K562 (cell line): Measurements from ENCODE around the gene NRXN2. TPM values are rescaled to one million over a fixed set of nuclear protein-coding genes. Genes with fewer than 3 reads are reported as not detected.

ENCODE experiments used
- CC2D1A ChIP-seq: fragments of 450-650 bp; IDR thresholded peaks from 2 replicates; pipeline ENCODE4 v1.6.1; 2017; ENCODE audit warnings: mild to moderate bottlenecking
- CHAMP1 ChIP-seq: fragments of 450-650 bp; IDR thresholded peaks from 2 replicates; pipeline ENCODE4 v1.6.1; 2016; ENCODE audit warnings: mild to moderate bottlenecking
- E2F3 ChIP-seq: fragments of 250-450 bp; sonication (Bioruptor Pico); IDR thresholded peaks from 2 replicates; pipeline ENCODE4 v1.4.0; 2020; ENCODE audit warnings: mild to moderate bottlenecking
- ELK3 ChIP-seq: fragments of 450-650 bp; formaldehyde crosslinking; IDR thresholded peaks from 2 replicates; pipeline ENCODE4 v1.4.0; 2020; ENCODE audit warnings: mild to moderate bottlenecking
- ETS2 ChIP-seq: IDR thresholded peaks from 2 replicates; pipeline ENCODE4 v1.6.1; 2016; ENCODE audit warnings: borderline replicate concordance, missing genetic modification characterization, mild to moderate bottlenecking, moderate library complexity, missing compliant biosample characterization; ENCODE audit not compliant: poor library complexity, severe bottlenecking
- GMEB1 ChIP-seq: fragments of 250-450 bp; sonication (Bioruptor Pico); IDR thresholded peaks from 2 replicates; pipeline ENCODE4 v1.4.0; 2020; ENCODE audit warnings: mild to moderate bottlenecking
- HNRNPUL1 ChIP-seq: fragments of 200-400 bp; formaldehyde crosslinking; IDR thresholded peaks from 2 replicates; pipeline ENCODE4 v1.6.1; 2017; ENCODE audit warnings: low read length
- MCM5 ChIP-seq: fragments of 450-650 bp; IDR thresholded peaks from 2 replicates; pipeline ENCODE4 v1.6.1; 2016; ENCODE audit warnings: low read depth
- MYBL2 ChIP-seq, 2 experiments: fragments of 450-650 bp in 1 of 2; sonication (generic) in 1 of 2; formaldehyde crosslinking in 1 of 2; IDR thresholded peaks; 2 replicates each; pipeline versions ENCODE4 v1.6.1 to v1.8.1; 2017 to 2022; ENCODE audit warnings: borderline replicate concordance in 1 of 2, inconsistent platforms in 1 of 2, low read depth in 1 of 2, mild to moderate bottlenecking in 1 of 2, missing genetic modification reagents in 1 of 2, moderate library complexity in 1 of 2
- NCOA1 ChIP-seq: fragments of 450-650 bp; IDR thresholded peaks from 2 replicates; pipeline ENCODE4 v1.6.1; 2016; ENCODE audit warnings: low read depth
- NFIX ChIP-seq: fragments of 250-450 bp; sonication (Bioruptor Pico); IDR thresholded peaks from 2 replicates; pipeline ENCODE4 v1.4.0; 2020; ENCODE audit warnings: low read depth, mild to moderate bottlenecking, moderate library complexity
- NRF1 ChIP-seq, 2 experiments: fragments of 450-650 bp; IDR thresholded peaks in 1 of 2; conservative IDR thresholded peaks in 1 of 2; 2 replicates each; pipeline ENCODE4 v1.6.1; 2014; ENCODE audit warnings: mild to moderate bottlenecking in 2 of 2
- PKNOX1 ChIP-seq: fragments of 450-650 bp; IDR thresholded peaks from 2 replicates; pipeline ENCODE4 v1.6.1; 2016
- POLR3G ChIP-seq: IDR thresholded peaks from 2 replicates; pipeline ENCODE4 v1.6.1; 2011; ENCODE audit not compliant: insufficient read length, insufficient replicate concordance; ENCODE audit errors: extremely low read depth
- RAD21 ChIP-seq, 2 experiments: fragments of 250-450 bp in 1 of 2; fragments of 450-650 bp in 1 of 2; sonication (Bioruptor Pico) in 1 of 2; formaldehyde crosslinking in 1 of 2; IDR thresholded peaks in 1 of 2; conservative IDR thresholded peaks in 1 of 2; 2 replicates each; pipeline versions ENCODE4 v1.4.0 to v1.8.0; 2020 to 2022; ENCODE audit warnings: mild to moderate bottlenecking in 2 of 2, moderate library complexity in 1 of 2
- RUNX1 ChIP-seq: sonication (generic); IDR thresholded peaks from 2 replicates; pipeline ENCODE4 v1.6.1; 2016; ENCODE audit warnings: antibody characterized with exemption, low read depth
- ZBTB34 ChIP-seq: fragments of 250-450 bp; sonication (Bioruptor Pico); IDR thresholded peaks from 2 replicates; pipeline ENCODE4 v1.8.0; 2021; ENCODE audit warnings: mild to moderate bottlenecking, moderate library complexity
- ZNF146 ChIP-seq: IDR thresholded peaks from one replicate; pipeline ENCODE4 v1.6.1; 2018; ENCODE audit warnings: missing compliant biosample characterization; ENCODE audit not compliant: unreplicated experiment
- ZNF165 ChIP-seq: fragments of 250-450 bp; sonication (Bioruptor Pico); IDR thresholded peaks from 2 replicates; pipeline ENCODE4 v1.4.0; 2020; ENCODE audit warnings: borderline replicate concordance
- ZNF184 ChIP-seq: sonication (generic); formaldehyde crosslinking; IDR thresholded peaks from 2 replicates; pipeline ENCODE4 v1.5.0; 2020; ENCODE audit warnings: missing genetic modification reagents
- polyA plus RNA-seq, 8 experiments: library from polyadenylated mRNA; depleted of rRNA in 4 of 8; stranded (reverse) in 5 of 8; unstranded in 3 of 8; fragments of >200 nt; fragmentation: Nextera tagmentation in 2 of 8; fragmentation: Illumina TruSeq in 1 of 8; extraction: Ambion mirVana in 2 of 8; extraction: Trizol in 1 of 8; gene quantifications; 2 replicates each; pipeline versions ENCODE4 v1.2.1 to v1.2.3, GENCODE V29; 2011 to 2014; ENCODE audit warnings: inconsistent platforms in 1 of 8, missing spikeins in 1 of 8
- total RNA-seq, 7 experiments: library from RNA; depleted of rRNA in 6 of 7; stranded (reverse); fragments of >200 nt in 6 of 7; fragmentation: Illumina TruSeq in 2 of 7; extraction: Trizol in 2 of 7; gene quantifications; 2 replicates each; pipeline versions ENCODE4 v1.2.1 to v1.2.3, GENCODE V29; 2011 to 2021; ENCODE audit warnings: low replicate concordance in 1 of 7

The NRXN2 gene
- total and polyA plus RNA-seq, 9 of the 15 experiments (the other 6 are each of a cell fraction or from before 2014, with no cell fraction given): 0.07 to 0.47 (median 0.15) TPM; not detected in 4

- TF ChIP-seq GMEB1 (CRISPR knock-in tag): no peak
- TF ChIP-seq MYBL2 (IDR thresholded peaks at IDR 0.05; ENCODE audit: low read depth): no peak
- TF ChIP-seq MYBL2 (CRISPR knock-in tag; IDR thresholded peaks at IDR 0.05; ENCODE audit: borderline replicate concordance): no peak
- TF ChIP-seq RUNX1: no peak
- TF ChIP-seq ZNF146 (CRISPR knock-in tag): no peak
- no peak for TF ChIP-seq ETS2 (tag)
- TF ChIP-seq ZNF184 (CRISPR knock-in tag): no peak
- TF ChIP-seq CC2D1A: no peak
- no peak for TF ChIP-seq NCOA1
- no peak for TF ChIP-seq NFIX (CRISPR knock-in tag)
- TF ChIP-seq ZNF165 (CRISPR knock-in tag): no peak
- TF ChIP-seq HNRNPUL1: no peak
- peak; percentile 54 to 56 for TF ChIP-seq NRF1 (conservative IDR thresholded peaks at IDR 0.05 in 1 of 2, IDR thresholded peaks at IDR 0.05 in 1 of 2)
- TF ChIP-seq POLR3G: no peak
- no peak for TF ChIP-seq RAD21 (CRISPR knock-in tag; conservative IDR thresholded peaks at IDR 0.05 in 1 of 2, IDR thresholded peaks at IDR 0.05 in 1 of 2)
- TF ChIP-seq CHAMP1: no peak
- no peak for TF ChIP-seq ZBTB34
- no peak for TF ChIP-seq MCM5
- no peak for TF ChIP-seq PKNOX1
- TF ChIP-seq E2F3 (CRISPR knock-in tag): no peak
- TF ChIP-seq ELK3 (CRISPR knock-in tag): no peak
Observed at GRCh38 chr11:64745521-64746328, 22.7 kb upstream of the NRXN2 start (continued).
